SU-DHL-6 (cell line): ENCODE data around the gene CD99L2.

Experiments used
- EZH2phosphoT487 ChIP-seq: fragments of 200-600 bp; sonication (generic), shearing (Covaris generic); conservative IDR thresholded peaks from 2 replicates; pipeline ENCODE4 v1.6.1; 2018; ENCODE audit warnings: mild to moderate bottlenecking, antibody characterized with exemption, low read length, moderate library complexity, mixed read lengths
- TF ChIP-seq, protein P1 (sequence below): fragments of 200-600 bp; sonication (generic); IDR thresholded peaks from one replicate; pipeline ENCODE4 v1.5.1; 2017; ENCODE audit warnings: antibody characterized with exemption, mild to moderate bottlenecking, low read length, moderate library complexity; ENCODE audit not compliant: insufficient read depth, poor library complexity, severe bottlenecking

DNA sequence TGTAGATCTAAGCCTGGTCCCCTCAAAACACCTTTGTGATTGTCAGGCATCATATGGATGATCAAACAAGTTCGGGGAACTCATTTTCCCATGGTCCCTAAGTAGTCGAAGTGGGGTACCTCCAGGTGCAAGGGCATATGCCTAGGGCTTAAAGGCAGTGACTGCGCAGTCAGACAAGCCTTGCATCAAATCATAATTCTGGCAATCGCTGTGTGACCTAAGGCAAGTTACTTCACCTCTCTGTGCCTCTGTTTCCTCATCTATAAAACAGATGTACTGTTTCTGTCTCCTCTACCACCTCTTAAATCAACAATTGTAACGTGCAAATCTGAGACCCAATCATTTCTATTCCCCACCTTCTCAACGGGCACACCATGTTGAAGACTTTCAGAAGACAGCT lies 1.8 kb downstream of the CD99L2 start:
- TF ChIP-seq, protein P1, sequence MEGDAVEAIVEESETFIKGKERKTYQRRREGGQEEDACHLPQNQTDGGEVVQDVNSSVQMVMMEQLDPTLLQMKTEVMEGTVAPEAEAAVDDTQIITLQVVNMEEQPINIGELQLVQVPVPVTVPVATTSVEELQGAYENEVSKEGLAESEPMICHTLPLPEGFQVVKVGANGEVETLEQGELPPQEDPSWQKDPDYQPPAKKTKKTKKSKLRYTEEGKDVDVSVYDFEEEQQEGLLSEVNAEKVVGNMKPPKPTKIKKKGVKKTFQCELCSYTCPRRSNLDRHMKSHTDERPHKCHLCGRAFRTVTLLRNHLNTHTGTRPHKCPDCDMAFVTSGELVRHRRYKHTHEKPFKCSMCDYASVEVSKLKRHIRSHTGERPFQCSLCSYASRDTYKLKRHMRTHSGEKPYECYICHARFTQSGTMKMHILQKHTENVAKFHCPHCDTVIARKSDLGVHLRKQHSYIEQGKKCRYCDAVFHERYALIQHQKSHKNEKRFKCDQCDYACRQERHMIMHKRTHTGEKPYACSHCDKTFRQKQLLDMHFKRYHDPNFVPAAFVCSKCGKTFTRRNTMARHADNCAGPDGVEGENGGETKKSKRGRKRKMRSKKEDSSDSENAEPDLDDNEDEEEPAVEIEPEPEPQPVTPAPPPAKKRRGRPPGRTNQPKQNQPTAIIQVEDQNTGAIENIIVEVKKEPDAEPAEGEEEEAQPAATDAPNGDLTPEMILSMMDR: no peak
- TF ChIP-seq EZH2phosphoT487: no peak
